Fibroblast of the aortic adventitia (primary cell): ENCODE data around the gene STK16. TPM values are rescaled to one million over a fixed set of nuclear protein-coding genes. Genes with fewer than 3 reads are reported as not detected.
"Not testable (repeated sequence)": the region's sequence is repeated elsewhere in the genome, so short reads cannot be mapped to it uniquely, and the experiment has no call there.

Source experiments
- DNase-seq: peaks from one replicate; pipeline ENCODE4 v3.0.0-alpha.2; 2010; ENCODE audit warnings: low read depth
- H3K4me3 ChIP-seq: 2 replicates; pipeline ENCODE4 v1.5.1; 2011; ENCODE audit warnings: low read depth, mild to moderate bottlenecking, control low read depth, low read length, moderate library complexity
- CTCF ChIP-seq: IDR thresholded peaks from 2 replicates; pipeline ENCODE4 v1.5.1; 2011; ENCODE audit warnings: mild to moderate bottlenecking, low read length, control low read depth, inconsistent platforms; ENCODE audit not compliant: insufficient read depth
- total RNA-seq: library from RNA; depleted of rRNA; stranded (reverse); fragments of >200 nt; gene quantifications from 2 replicates; pipeline ENCODE4 v1.2.3, GENCODE V29; 2012; ENCODE audit warnings: low replicate concordance

Gene STK16
- total RNA-seq, 1 donor, result 40.2 TPM

DNA sequence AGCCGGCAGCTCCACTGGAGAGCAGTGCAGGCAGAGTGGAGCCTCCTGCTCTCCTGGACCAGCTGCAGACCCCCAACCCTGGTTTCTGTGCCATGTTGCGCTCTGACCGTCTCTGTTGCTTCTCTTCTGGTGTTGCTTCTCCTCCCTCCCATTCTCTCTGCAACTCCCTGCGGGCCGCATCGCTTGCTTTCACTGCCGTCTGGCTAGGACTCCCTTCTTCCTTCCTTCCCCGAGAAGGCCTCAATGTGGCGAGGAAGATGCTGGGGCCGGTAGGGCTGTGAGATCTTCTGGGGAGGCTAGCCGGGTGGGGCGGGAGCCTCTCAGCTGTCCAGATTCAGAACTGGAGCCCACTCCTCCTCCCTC lies 40.1 kb downstream of the STK16 start:
- DNase-seq, result no peak
- TF ChIP-seq CTCF, result no peak
- H3K4me3 ChIP-seq, result no peak overlapping the region

GRCh38 chr2:219285894-219286425 lies 40.7 kb downstream of the STK16 start:
- no peak overlapping the region for H3K4me3 ChIP-seq
- DNase-seq, result peak; percentile 65
- no peak for TF ChIP-seq CTCF

- DNase-seq, result no peak
- no peak overlapping the region for H3K4me3 ChIP-seq
- TF ChIP-seq CTCF, result no peak
These were observed 41.3 kb downstream of the STK16 start for GRCh38 chr2:219286436-219287115.

DNA sequence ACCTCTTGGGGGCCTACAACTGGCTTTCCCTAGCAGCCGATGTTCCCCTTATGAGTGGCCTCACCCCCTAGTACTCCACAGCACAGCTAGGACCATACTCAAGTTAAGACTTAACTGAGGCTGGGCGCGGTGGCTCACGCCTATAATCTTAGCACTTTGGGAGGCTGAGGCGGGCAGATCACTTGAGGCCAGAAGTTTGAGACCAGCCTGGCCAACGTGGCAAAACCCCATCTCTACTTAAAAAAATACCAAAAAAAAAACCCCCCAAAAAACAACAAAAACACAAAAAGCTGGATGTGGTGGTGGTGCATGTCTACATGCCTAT lies 41.8 kb downstream of the STK16 start:
- not testable (repeated sequence) for H3K4me3 ChIP-seq, DNase-seq

DNA sequence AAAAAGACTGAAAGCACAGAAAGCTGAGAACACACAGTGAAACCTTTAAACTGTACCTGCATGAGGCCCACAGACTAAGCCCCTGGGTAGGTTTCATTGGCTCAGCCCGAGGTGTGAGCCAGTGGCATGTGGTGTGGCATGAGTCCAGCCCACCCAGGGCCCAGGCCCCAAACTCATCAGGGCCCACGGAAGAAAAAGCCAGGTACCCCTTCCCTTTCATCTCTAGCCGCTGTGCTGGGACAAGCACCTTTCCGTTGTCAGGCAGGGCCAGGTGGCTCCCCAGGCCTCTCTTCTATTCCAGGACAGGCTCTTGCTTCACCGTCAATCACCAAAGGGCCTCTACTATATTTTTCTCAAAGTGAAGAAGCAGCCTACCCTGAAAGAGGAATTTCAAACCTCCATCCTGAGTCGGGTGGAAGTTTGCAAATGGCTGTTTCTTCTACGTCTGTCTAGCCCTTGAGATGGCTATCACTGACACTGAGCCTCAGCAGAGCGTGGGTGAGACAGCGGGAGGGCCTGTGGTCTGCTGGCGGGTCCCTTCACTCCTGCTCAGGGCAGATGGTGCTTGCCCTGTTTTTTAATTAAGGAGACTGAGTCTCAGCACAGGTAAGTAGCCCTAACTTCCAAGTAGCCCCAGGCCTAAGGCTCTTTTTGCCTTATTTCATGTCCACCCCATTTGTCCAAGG lies 42.4 kb downstream of the STK16 start:
- TF ChIP-seq CTCF, result no peak
- DNase-seq, result no peak
- no peak overlapping the region for H3K4me3 ChIP-seq

DNA sequence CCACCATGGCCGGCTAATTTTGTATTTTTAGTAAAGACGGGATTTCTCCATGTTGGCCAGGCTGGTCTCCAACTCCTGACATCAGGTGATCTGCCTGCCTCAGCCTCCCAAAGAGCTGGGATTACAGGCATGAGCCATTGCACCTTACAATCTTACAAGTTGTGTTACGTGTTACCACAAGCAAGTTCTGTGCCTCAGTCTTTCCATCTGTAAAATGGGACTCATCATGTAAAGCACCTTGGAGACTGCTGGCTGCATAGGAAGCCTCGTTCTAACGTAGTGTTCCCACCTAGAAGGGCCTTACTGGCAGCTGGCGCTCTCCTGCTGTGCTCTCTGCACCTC lies 43.9 kb downstream of the STK16 start:
- DNase-seq, result no peak
- no peak overlapping the region for H3K4me3 ChIP-seq
- no peak for TF ChIP-seq CTCF

- DNase-seq, result peak; percentile 94
- no peak overlapping the region for H3K4me3 ChIP-seq
- TF ChIP-seq CTCF, result no peak
These were observed 44.5 kb downstream of the STK16 start for GRCh38 chr2:219289537-219290361.
